GM12864 (cell line): ENCODE measurements around the gene CHRDL2.

Source experiments
- DNase-seq: peaks from one replicate; pipeline ENCODE4 v3.0.0-alpha.2; 2011; ENCODE audit warnings: low read depth
- H3K4me3 ChIP-seq: 2 replicates; pipeline ENCODE4 v1.5.1; 2011; ENCODE audit warnings: mild to moderate bottlenecking, low read depth, low read length, control low read depth
- TF ChIP-seq, protein P1 (sequence below): IDR thresholded peaks from 2 replicates; pipeline ENCODE4 v1.5.1; 2011; ENCODE audit warnings: low read depth, mild to moderate bottlenecking, moderate library complexity, low read length, control low read depth, inconsistent platforms; ENCODE audit errors: missing control alignments

Gene CHRDL2

DNA sequence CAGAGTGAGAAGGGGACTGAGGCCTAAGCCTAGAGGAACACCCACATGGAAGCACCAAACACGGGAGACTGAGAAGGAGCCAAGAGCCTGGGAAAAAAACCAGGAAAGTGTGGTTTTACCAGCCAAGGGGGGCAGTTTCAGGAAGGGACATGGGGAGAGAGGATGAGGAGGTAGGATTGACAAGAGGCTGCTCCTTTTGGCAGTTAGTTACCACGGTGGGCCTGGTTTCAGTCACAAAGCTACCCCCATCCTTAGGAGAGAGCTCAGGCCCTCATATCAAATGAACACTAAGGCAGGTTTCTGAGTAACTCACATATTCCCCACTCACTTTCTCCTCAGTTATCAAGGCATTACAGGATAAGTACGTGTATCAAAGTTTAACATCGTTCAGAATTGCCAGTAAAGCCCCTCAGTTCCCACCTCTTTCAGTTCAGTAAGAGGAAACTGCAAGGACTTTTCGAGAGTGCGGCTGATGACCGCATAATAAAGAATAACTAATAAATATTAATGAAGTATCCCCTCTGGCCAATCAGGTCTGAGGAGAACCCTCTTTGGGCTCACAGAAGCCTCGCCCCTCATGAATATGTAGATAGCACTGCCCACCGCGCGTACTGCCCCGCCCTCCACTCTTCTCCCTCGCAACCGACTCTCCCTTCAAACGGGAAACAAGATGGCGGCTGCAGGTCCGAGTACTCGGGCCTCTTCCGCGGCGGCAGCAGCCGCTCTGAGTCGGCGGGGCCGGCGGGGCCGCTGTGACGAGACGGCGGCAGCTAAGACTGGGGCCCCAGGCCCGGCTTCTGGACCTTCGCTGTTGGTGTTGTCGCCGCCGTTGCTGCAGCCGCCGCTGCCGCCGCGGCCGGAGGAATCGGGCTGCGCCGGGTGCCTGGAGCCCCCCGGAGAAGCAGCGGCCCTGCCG, 17.2 kb upstream of the CHRDL2 start, which contains the start of gene RNF169:
Gene RNF169 (plus strand): TSS at position 639 of the 916 bp plus-strand sequence. CDS start 32 bp downstream, at position 671.
- TF ChIP-seq, protein P1, sequence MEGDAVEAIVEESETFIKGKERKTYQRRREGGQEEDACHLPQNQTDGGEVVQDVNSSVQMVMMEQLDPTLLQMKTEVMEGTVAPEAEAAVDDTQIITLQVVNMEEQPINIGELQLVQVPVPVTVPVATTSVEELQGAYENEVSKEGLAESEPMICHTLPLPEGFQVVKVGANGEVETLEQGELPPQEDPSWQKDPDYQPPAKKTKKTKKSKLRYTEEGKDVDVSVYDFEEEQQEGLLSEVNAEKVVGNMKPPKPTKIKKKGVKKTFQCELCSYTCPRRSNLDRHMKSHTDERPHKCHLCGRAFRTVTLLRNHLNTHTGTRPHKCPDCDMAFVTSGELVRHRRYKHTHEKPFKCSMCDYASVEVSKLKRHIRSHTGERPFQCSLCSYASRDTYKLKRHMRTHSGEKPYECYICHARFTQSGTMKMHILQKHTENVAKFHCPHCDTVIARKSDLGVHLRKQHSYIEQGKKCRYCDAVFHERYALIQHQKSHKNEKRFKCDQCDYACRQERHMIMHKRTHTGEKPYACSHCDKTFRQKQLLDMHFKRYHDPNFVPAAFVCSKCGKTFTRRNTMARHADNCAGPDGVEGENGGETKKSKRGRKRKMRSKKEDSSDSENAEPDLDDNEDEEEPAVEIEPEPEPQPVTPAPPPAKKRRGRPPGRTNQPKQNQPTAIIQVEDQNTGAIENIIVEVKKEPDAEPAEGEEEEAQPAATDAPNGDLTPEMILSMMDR = no peak
- DNase-seq = peak; percentile 92
- peak within 1 kb of the TSS; percentile 74 for H3K4me3 ChIP-seq

DNA sequence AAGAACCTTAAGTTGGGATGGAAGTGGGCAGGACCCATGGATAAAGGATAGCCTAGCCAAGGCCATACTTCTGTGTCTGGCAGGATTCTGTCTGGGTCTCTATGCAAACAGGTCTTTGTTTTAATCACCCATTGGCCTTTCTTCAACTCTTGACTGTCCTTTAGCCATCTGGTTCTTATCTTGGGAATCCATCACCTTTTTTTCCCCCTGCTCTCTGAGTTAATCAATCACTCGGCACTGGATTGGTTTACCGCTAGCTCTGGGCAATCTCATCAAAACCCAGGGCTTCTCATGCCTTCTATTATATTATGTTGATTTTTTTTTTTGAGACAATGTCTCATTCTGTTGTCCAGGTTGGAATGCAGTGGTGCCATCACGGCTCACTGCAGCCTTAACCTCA, 15.6 kb upstream of the CHRDL2 start:
- no peak for DNase-seq
- TF ChIP-seq, protein P1 = no peak
- no peak overlapping the region for H3K4me3 ChIP-seq

DNA sequence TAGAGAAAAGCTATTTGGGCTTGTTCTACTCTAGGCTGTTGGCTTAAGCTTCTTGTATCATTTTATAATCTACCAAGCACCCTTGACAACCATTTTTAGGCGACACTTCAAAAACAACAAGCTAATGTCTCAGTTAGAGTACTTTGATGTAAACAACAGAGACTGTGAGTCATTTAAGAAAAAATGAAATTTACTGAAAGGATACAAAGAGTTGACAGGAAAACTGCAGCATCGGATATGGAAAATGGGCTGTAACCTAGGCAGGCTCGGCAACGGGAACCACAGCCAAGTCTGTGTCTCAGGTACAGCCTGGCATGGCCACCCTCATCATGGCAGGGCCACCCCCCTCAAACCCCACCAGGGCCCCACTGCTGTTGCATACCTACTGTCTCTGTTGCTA, 13.1 kb upstream of the CHRDL2 start:
- H3K4me3 ChIP-seq = no peak overlapping the region
- TF ChIP-seq, protein P1 = no peak
- no peak for DNase-seq

DNA sequence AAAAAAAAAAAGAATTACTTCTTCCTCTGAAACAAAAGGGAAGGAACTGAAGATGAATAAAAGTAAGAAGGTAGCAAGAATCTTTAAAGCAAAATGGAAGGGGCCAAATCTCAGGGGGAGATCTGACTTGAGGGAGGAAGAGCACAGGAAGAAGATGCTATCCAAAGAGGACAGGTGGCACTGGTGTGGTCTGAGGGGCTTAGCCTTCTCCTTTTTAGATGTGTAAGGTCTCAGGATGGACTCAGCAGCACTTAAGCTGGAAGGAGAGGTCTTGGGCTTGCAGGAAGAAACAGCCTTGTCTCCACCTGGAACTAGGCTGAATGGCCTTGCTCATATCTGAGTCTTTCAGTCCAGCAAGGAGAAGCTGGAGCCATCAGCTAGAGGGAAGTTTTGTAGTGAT, 12.4 kb upstream of the CHRDL2 start:
- no peak for DNase-seq
- TF ChIP-seq, protein P1 = no peak
- no peak overlapping the region for H3K4me3 ChIP-seq

DNA sequence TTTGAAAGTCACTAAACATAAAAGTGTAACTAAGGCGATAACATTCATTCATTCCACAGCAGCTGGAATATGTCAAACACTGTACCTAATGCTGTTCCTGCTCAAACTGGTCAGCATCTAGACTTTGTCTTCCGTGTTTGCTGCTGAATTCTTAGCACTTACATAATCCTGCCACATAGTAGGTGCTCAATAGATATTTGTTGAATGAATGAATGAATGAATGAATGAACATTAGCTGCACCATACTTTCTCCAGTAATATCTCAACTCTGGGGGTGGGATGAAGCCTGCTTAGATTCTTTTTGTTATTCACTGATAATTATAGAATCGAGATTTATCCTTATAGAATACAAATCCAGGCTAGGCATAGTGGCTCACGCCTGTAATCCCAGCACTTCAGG, 10.8 kb upstream of the CHRDL2 start:
- DNase-seq = no peak
- TF ChIP-seq, protein P1 = no peak

DNA sequence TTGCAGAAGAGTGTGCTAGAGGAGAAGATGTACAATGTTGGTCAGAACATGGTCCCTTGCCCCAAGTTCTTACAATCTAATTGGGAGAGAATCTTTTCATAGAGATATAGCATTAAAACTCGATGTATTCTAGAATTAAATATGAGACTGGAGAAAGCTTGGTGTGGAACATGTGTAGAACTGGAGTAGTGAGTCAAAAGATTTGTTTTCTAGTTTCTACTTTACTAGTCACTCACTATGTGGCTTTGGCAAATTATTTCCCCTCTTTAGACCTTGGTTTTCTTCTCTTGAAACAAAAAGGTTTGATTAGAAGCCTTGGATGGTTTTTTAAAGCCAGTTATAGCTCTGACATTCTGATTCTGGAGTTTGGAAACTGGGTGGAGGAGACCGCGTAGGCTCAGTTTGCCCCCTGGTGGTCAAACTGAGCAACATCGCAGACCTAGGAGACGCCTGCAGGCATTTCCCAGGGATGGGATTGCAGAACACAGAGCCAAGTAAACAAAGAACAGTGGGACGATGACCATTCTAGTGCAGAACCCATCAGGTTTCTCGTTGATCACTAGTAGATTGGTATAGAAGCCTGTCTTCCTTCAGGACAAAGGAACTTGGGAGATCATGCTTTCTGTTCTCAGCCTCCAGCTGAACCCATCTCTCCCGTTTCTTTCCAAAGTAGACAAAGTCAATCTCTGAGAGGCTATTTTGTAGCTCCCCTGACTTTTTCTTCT, 8.5 kb upstream of the CHRDL2 start:
- H3K4me3 ChIP-seq = no peak overlapping the region
- no peak for DNase-seq
- TF ChIP-seq, protein P1 = peak; percentile 91

More for the DNA sequence above, 10.8 kb upstream of the CHRDL2 start:
- H3K4me3 ChIP-seq = no peak overlapping the region
